ENCODE measurements around the gene DNAH14.

GRCh38 chr1:224900062-224900630 is 29.3 kb upstream of the DNAH14 start:
- TF ChIP-seq CBX5 (IDR thresholded peaks at IDR 0.05; ENCODE audit: low read depth, low read length) (no peak), CTCF (IDR thresholded peaks at IDR 0.05; ENCODE audit: control extremely low read depth in 1 of 3, insufficient read depth in 1 of 3, low read depth in 1 of 3, low read length in 3 of 3) (no peak), NRF1 (IDR thresholded peaks at IDR 0.05; ENCODE audit: low read depth, low read length) (no peak), CEBPB (IDR thresholded peaks at IDR 0.05; ENCODE audit: low read depth, low read length) (no peak), BRCA1 (IDR thresholded peaks at IDR 0.05; ENCODE audit: low read depth, low read length) (no peak), POLR2AphosphoS5 (IDR thresholded peaks at IDR 0.05; ENCODE audit: low read depth, low read length) (no peak), JUND (IDR thresholded peaks at IDR 0.05; ENCODE audit: low read length) (no peak), TAF1 (IDR thresholded peaks at IDR 0.05; ENCODE audit: low read depth, low read length) (no peak), EZH2 (IDR thresholded peaks at IDR 0.05; ENCODE audit: low read depth, low read length, severe bottlenecking) (no peak), BACH1 (IDR thresholded peaks at IDR 0.05; ENCODE audit: low read length) (no peak), EP300 (IDR thresholded peaks at IDR 0.05; ENCODE audit: borderline replicate concordance in 1 of 2, low read depth in 2 of 2, low read length in 2 of 2) (no peak), SUZ12 (IDR thresholded peaks at IDR 0.05; ENCODE audit: low read length) (no peak), CHD2 (IDR thresholded peaks at IDR 0.05; ENCODE audit: low read length) (no peak)
- TF ChIP-seq, protein P1, sequence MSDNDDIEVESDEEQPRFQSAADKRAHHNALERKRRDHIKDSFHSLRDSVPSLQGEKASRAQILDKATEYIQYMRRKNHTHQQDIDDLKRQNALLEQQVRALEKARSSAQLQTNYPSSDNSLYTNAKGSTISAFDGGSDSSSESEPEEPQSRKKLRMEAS (IDR thresholded peaks at IDR 0.05): no peak

Data from H1 (cell line).